Gastroesophageal sphincter (tissue), 4 donors: ENCODE results near the gene DENND1C. TPM values are rescaled to one million over a fixed set of nuclear protein-coding genes. Genes with fewer than 3 reads are reported as not detected.

Experiments
- ATAC-seq: fragments of 150-250 bp; one replicate; pipeline ENCODE4 v1.9.1; 2016; ENCODE audit warnings: mild to moderate bottlenecking, moderate library complexity
- H3K27ac ChIP-seq, 4 donors: fragments of 200-600 bp; sonication (generic) in 3 of 4; 1 replicate in 3 of 4; 2 replicates in 1 of 4; pipeline ENCODE4 v1.5.1; 2016 to 2019
- H3K27me3 ChIP-seq: fragments of 200-600 bp; sonication (generic); one replicate; pipeline ENCODE4 v1.5.1; 2019
- H3K36me3 ChIP-seq, 2 donors: fragments of 200-600 bp; sonication (generic); one replicate each; pipeline ENCODE4 v1.5.1; 2019; ENCODE audit warnings: control low read depth in 1 of 2
- H3K4me1 ChIP-seq, 3 donors: fragments of 200-600 bp; sonication (generic); 1 replicate in 2 of 3; 2 replicates in 1 of 3; pipeline ENCODE4 v1.5.1; 2016 to 2019; ENCODE audit warnings: control low read depth in 2 of 3
- H3K4me3 ChIP-seq, 2 donors: fragments of 200-600 bp; sonication (generic); one replicate each; pipeline ENCODE4 v1.5.1; 2019; ENCODE audit warnings: mild to moderate bottlenecking in 1 of 2, moderate library complexity in 1 of 2
- H3K9me3 ChIP-seq, 3 donors: fragments of 200-600 bp; sonication (generic); one replicate each; pipeline ENCODE4 v1.5.1; 2017 to 2019; ENCODE audit warnings: control low read depth in 2 of 3
- CTCF ChIP-seq, 4 experiments: fragments of 200-600 bp in 2 of 4; fragments of 450-650 bp in 2 of 4; sonication (generic) in 1 of 4; IDR thresholded peaks; one replicate each; pipeline ENCODE4 v1.5.1; 2017 to 2019; ENCODE audit warnings: antibody characterized with exemption in 4 of 4, mild to moderate bottlenecking in 2 of 4, moderate library complexity in 2 of 4
- EP300 ChIP-seq: sonication (generic); formaldehyde crosslinking; IDR thresholded peaks from one replicate; pipeline ENCODE4 v1.6.1; 2017; ENCODE audit warnings: antibody characterized with exemption, mild to moderate bottlenecking
- POLR2A ChIP-seq, 2 donors: fragments of 450-650 bp; IDR thresholded peaks; one replicate each; pipeline ENCODE4 v1.6.1; 2017; ENCODE audit warnings: antibody characterized with exemption in 2 of 2, mild to moderate bottlenecking in 2 of 2, moderate library complexity in 1 of 2
- POLR2AphosphoS5 ChIP-seq: sonication (generic); formaldehyde crosslinking; IDR thresholded peaks from one replicate; pipeline ENCODE4 v1.6.1; 2017; ENCODE audit warnings: antibody characterized with exemption
- WGBS, 2 donors: methylation state at CpG; one replicate each; pipeline ENCODE4 v1.1.5; 2018; ENCODE audit warnings: low coverage in 1 of 2; 5-methylcytosine and 5-hydroxymethylcytosine counted together
- total RNA-seq, 4 donors: library from RNA; depleted of rRNA; stranded (reverse); fragments of >200 nt; gene quantifications; one replicate each; pipeline ENCODE4 v1.1.0, GENCODE V29; 2016

The DENND1C gene
- total RNA-seq: 1 to 10 TPM in 3 of 4 donors, under 1 TPM in 1; 0.57 to 6.1 (median 1.5) TPM

DNA sequence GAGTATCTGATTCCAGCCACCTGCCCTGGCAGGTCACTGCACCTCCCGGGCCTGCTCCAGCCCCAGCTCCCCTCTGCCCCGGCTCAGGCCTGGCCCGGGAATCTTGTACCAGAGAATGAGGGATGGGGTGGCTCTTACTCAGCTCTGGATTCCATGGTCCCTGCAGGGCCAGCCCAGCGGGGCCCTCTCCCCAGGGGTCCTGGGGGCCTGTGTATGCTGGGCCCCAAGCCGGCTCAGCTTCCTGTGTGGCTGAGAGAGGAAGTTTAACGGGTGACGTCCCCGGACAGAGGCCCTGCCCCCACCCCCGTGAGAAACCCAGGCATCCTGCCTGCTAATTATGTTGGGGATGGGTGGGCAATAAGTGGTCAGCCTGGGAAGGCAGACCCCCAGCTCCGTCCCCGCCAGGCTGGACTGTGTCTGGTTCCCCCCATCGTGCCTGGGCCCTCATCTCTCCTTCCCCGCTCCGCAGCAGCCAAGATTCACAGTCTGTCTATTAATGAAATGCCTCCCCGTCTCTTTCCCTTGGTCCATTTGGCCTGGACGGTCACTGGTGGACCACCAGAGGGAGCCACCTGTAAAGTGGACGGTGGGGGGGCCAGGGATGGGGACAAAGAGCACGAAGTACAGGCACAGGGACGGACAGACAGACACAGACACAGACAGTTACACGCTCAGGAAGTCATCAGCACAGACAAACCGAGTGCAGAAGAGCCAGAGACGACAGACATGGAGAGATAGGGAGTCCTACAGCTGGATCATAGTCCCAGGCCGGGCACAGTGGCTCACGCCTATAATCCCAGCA lies at the start of gene DENND1C:
Gene DENND1C, minus strand, starts transcription at position 247 of the 802 bp plus-strand sequence. Its CDS starts 92 bp downstream, at position 155.
- Histone ChIP-seq H3K4me1 (peaks cover 0 to 4% (median under 1%) of the 10 kb centered on the region in 3 donors), H3K27ac (no peak within 1 kb of the TSS), H3K4me3 (peak within 1 kb of the TSS; percentile 2 to 29), H3K36me3 (no peaks in the 10 kb centered on the region), H3K9me3 (no peaks in the 10 kb centered on the region), H3K27me3 (peaks cover 71% of the 10 kb centered on the region)
- TF ChIP-seq EP300 (no peak), CTCF (IDR thresholded peaks at IDR 0.05) (peak in 1 of 4 experiments; percentile 41)
- ATAC-seq: no peak
- WGBS, 2 donors: 31 to 58% methylated on average over 3 to 7 of the region's 24 CpGs

DNA sequence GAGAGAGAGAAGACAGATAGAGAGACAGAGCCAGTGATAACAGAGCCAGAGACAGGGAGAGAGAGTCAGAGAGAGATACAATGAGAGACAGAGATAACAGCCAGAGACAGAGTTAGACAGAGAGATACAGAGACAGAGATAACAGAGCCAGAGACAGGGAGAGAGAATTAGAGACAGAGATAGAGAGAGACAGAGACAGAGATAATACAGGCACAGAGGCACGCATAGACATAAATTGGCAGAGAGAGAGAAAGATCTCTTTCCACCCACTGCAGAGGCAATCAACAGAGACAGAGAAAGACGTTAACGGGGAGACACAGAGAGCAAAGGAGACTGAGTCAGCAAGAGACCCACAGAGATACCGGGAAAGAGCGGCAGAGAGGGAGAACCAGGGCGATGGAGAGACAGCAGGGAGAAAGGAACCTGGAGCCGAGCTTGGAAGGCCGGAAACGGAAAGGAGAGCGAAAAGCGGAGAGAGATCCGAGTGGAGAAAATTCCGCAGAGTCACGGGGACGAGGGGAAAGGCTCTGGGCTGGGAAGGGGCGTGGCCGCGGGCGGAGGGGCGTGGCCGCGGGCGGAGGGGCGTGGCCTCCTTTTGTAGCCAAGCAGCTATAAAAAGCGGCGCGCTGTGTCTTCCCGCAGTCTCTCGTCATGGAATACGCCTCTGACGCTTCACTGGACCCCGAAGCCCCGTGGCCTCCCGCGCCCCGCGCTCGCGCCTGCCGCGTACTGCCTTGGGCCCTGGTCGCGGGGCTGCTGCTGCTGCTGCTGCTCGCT lies 49.0 kb upstream of the DENND1C start, which contains the start of gene TNFSF9:
Gene TNFSF9, plus strand, starts transcription at position 641 of the 777 bp plus-strand sequence. Its CDS starts 11 bp downstream, at position 652.
- H3K9me3 ChIP-seq: no peaks in the 10 kb centered on the region
- peak within 1 kb of the TSS; percentile 41 to 58 for H3K4me3 ChIP-seq
- TF ChIP-seq POLR2AphosphoS5: peak; percentile 43
- peak; percentile 49 to 54 for TF ChIP-seq POLR2A (IDR thresholded peaks at IDR 0.05)
- TF ChIP-seq CTCF (IDR thresholded peaks at IDR 0.05): no peak
- 0% methylated on average over 8 to 25 of the region's 44 CpGs for WGBS, 2 donors
- ATAC-seq: peak; percentile 92
- no peaks in the 10 kb centered on the region for H3K36me3 ChIP-seq
- peaks cover 0 to 39% (median 9%) of the 10 kb centered on the region in 3 donors for H3K4me1 ChIP-seq
- H3K27ac ChIP-seq: peak within 1 kb of the TSS in 3 of 4 donors; percentile 55 to 80 (median 60)
- peaks cover 45% of the 10 kb centered on the region for H3K27me3 ChIP-seq

DNA sequence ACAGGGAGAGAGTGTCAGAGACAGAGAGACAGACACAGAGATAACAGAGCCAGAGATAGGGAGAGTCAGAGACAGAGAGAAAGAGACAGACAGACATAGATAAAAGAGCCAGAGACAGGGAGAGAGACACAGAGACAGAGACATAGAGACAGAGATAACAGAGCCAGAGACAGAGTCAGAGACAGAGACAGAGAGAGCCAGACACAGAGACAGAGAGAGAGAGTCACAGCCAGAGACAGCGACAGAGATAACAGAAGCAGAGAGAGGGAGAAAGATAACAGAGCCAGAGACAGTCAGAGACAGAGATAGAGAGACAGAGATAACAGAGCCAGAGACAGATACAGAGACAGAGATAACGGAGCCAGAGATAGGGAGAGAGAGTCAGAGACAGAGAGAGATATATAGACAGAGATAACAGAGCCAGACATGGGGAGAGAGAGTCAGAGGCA lies 48.4 kb upstream of the DENND1C start:
- no peaks in the 10 kb centered on the region for H3K9me3 ChIP-seq
- peak overlapping the region in 2 of 4 donors; percentile 21 to 80 for H3K27ac ChIP-seq
- ATAC-seq: no peak
- H3K4me3 ChIP-seq: peak overlapping the region in 1 of 2 donors; percentile 58
- TF ChIP-seq EP300 (no peak), POLR2A (IDR thresholded peaks at IDR 0.05) (no peak), POLR2AphosphoS5 (no peak), CTCF (IDR thresholded peaks at IDR 0.05) (no peak)
- peaks cover 42% of the 10 kb centered on the region for H3K27me3 ChIP-seq
- peaks cover 0 to 39% (median 9%) of the 10 kb centered on the region in 3 donors for H3K4me1 ChIP-seq
- no peaks in the 10 kb centered on the region for H3K36me3 ChIP-seq
- 61 to 70% methylated on average over 2 of the region's 2 CpGs for WGBS, 2 donors

- Histone ChIP-seq H3K36me3 (no peaks in the 10 kb centered on the region), H3K4me3 (no peak overlapping the region), H3K4me1 (peaks cover 0 to 39% (median 9%) of the 10 kb centered on the region in 3 donors), H3K27ac (peak overlapping the region in 1 of 4 donors; percentile 46), H3K9me3 (no peaks in the 10 kb centered on the region), H3K27me3 (peaks cover 36% of the 10 kb centered on the region)
- TF ChIP-seq POLR2A (IDR thresholded peaks at IDR 0.05) (no peak), POLR2AphosphoS5 (no peak), CTCF (IDR thresholded peaks at IDR 0.05) (no peak), EP300 (no peak)
- WGBS, 2 donors: 42 to 50% methylated on average over 1 to 2 of the region's 2 CpGs
- no peak for ATAC-seq
Observed at GRCh38 chr19:6529351-6529750, 47.8 kb upstream of the DENND1C start.
